ENCODE measurements around the gene NEU1. TPM values are rescaled to one million over a fixed set of nuclear protein-coding genes. Genes with fewer than 3 reads are reported as not detected.

NEU1 gene
- total and polyA plus RNA-seq, 2 of the 8 experiments (the other 6 are each of a cell fraction or from before 2014, with no cell fraction given) = 41.2 to 72.1 TPM

DNA sequence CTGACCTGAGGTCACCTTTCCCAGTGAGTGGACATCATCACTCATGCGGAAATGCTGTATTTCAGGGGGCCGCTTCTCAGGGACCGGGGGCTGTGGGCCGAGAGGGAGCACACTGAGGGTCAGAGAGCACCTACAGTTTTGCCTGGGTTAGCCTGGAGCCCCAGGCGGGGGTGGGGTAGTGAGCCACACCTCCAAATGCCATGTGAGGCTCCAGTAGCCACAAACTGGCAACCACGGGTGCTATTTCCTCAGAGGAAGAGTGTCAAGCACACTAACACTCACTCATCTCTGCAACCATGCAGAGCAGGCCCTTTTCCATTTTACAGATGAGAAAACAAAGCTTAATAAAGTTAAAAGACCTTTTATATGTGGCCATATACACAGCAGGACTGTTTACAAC lies 30.2 kb upstream of the NEU1 start (continued):
- TF ChIP-seq ZNF274 (IDR thresholded peaks at IDR 0.05; ENCODE audit: borderline replicate concordance, extremely low read depth, low read length) (no peak), SRF (IDR thresholded peaks at IDR 0.05; ENCODE audit: low read depth, low read length) (no peak), EP300 (IDR thresholded peaks at IDR 0.05; ENCODE audit: borderline replicate concordance in 1 of 2, low read depth in 2 of 2, low read length in 2 of 2) (no peak), TBP (IDR thresholded peaks at IDR 0.05; ENCODE audit: low read depth, low read length) (no peak)
